ENCODE data around the gene BOK. TPM values are rescaled to one million over a fixed set of nuclear protein-coding genes. Genes with fewer than 3 reads are reported as not detected.

BOK gene
- total and polyA plus RNA-seq, 2 of the 13 experiments (the other 11 are each of a cell fraction or from before 2014, with no cell fraction given) = 35.5 to 39.2 TPM

GRCh38 chr2:241546771-241547498 lies 11.6 kb upstream of the BOK start (continued):
- TF ChIP-seq ZNF335 (CRISPR knock-in tag; IDR thresholded peaks at IDR 0.05) (no peak), POGZ (CRISPR knock-in tag; IDR thresholded peaks at IDR 0.05) (0 out of 2 replicates have a peak, but pooled peaks have one; percentile 11), CBX1 (IDR thresholded peaks at IDR 0.05; ENCODE audit: low read depth) (no peak), ZNF589 (CRISPR knock-in tag; conservative IDR thresholded peaks at IDR 0.05) (no peak), CREB3 (CRISPR knock-in tag; IDR thresholded peaks at IDR 0.05) (no peak), NR2F2 (IDR thresholded peaks at IDR 0.05; ENCODE audit: borderline replicate concordance, low read depth) (peak; percentile 9; the same call in 1 of the 2 replicates), ZNF292 (CRISPR knock-in tag; IDR thresholded peaks at IDR 0.05; ENCODE audit: borderline replicate concordance, low read depth) (peak; percentile 56; the same call in 1 of the 2 replicates), ZMAT3 (CRISPR knock-in tag; conservative IDR thresholded peaks at IDR 0.05) (0 out of 2 replicates have a peak, but pooled peaks have one; percentile 19), ZNF570 (CRISPR knock-in tag; IDR thresholded peaks at IDR 0.05; ENCODE audit: borderline replicate concordance) (no peak), SALL2 (CRISPR knock-in tag; IDR thresholded peaks at IDR 0.05) (0 out of 2 replicates have a peak, but pooled peaks have one; percentile 31), ZNF280B (CRISPR knock-in tag; IDR thresholded peaks at IDR 0.05; ENCODE audit: borderline replicate concordance) (0 out of 2 replicates have a peak, but pooled peaks have one; percentile 17), ZNF232 (CRISPR knock-in tag; IDR thresholded peaks at IDR 0.05; ENCODE audit: borderline replicate concordance) (0 out of 2 replicates have a peak, but pooled peaks have one; percentile 22), ZBTB7A (CRISPR knock-in tag; IDR thresholded peaks at IDR 0.05) (peak; percentile 82; the same call in 1 of the 2 replicates), HES4 (CRISPR knock-in tag; IDR thresholded peaks at IDR 0.05; ENCODE audit: borderline replicate concordance) (no peak), ZMYM3 (CRISPR knock-in tag; IDR thresholded peaks at IDR 0.05) (peak; percentile 43; the same call in 1 of the 2 replicates), ZNF878 (CRISPR knock-in tag; IDR thresholded peaks at IDR 0.05) (0 out of 2 replicates have a peak, but pooled peaks have one; percentile 40)
- TF ChIP-seq, protein P1, sequence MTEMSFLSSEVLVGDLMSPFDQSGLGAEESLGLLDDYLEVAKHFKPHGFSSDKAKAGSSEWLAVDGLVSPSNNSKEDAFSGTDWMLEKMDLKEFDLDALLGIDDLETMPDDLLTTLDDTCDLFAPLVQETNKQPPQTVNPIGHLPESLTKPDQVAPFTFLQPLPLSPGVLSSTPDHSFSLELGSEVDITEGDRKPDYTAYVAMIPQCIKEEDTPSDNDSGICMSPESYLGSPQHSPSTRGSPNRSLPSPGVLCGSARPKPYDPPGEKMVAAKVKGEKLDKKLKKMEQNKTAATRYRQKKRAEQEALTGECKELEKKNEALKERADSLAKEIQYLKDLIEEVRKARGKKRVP (CRISPR knock-in tag; IDR thresholded peaks at IDR 0.05) = peak in 1 of 2 experiments; percentile 31; a peak in 1 of 4 replicates
- TF ChIP-seq, protein P2, sequence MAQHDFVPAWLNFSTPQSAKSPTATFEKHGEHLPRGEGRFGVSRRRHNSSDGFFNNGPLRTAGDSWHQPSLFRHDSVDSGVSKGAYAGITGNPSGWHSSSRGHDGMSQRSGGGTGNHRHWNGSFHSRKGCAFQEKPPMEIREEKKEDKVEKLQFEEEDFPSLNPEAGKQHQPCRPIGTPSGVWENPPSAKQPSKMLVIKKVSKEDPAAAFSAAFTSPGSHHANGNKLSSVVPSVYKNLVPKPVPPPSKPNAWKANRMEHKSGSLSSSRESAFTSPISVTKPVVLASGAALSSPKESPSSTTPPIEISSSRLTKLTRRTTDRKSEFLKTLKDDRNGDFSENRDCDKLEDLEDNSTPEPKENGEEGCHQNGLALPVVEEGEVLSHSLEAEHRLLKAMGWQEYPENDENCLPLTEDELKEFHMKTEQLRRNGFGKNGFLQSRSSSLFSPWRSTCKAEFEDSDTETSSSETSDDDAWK (CRISPR knock-in tag; IDR thresholded peaks at IDR 0.05) = no peak
- TF ChIP-seq, protein P3, sequence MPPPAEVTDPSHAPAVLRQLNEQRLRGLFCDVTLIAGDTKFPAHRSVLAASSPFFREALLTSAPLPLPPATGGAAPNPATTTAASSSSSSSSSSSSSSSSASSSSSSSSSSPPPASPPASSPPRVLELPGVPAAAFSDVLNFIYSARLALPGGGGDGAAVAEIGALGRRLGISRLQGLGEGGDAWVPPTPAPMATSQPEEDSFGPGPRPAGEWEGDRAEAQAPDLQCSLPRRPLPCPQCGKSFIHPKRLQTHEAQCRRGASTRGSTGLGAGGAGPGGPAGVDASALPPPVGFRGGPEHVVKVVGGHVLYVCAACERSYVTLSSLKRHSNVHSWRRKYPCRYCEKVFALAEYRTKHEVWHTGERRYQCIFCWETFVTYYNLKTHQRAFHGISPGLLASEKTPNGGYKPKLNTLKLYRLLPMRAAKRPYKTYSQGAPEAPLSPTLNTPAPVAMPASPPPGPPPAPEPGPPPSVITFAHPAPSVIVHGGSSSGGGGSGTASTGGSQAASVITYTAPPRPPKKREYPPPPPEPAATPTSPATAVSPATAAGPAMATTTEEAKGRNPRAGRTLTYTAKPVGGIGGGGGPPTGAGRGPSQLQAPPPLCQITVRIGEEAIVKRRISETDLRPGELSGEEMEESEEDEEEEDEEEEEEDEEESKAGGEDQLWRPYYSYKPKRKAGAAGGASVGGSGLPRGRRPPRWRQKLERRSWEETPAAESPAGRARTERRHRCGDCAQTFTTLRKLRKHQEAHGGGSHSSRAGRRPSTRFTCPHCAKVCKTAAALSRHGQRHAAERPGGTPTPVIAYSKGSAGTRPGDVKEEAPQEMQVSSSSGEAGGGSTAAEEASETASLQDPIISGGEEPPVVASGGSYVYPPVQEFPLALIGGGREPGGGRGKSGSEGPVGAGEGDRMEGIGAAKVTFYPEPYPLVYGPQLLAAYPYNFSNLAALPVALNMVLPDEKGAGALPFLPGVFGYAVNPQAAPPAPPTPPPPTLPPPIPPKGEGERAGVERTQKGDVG (CRISPR knock-in tag; IDR thresholded peaks at IDR 0.05; ENCODE audit: borderline replicate concordance) = 0 out of 2 replicates have a peak, but pooled peaks have one; percentile 36
- TF ChIP-seq, protein P4, sequence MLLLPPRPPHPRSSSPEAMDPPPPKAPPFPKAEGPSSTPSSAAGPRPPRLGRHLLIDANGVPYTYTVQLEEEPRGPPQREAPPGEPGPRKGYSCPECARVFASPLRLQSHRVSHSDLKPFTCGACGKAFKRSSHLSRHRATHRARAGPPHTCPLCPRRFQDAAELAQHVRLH (CRISPR knock-in tag; IDR thresholded peaks at IDR 0.05; ENCODE audit: borderline replicate concordance, low read depth) = no peak
